Naive B cell (primary cell): Measurements from ENCODE around the gene ABCB6. TPM values are rescaled to one million over a fixed set of nuclear protein-coding genes. Genes with fewer than 3 reads are reported as not detected.

Experiments used
- ATAC-seq, 2 donors: fragments of 150-1000 bp; cut with Tn5 transposase; 2 replicates each; pipeline ENCODE4 v1.10.0; 2021; ENCODE audit warnings: low read depth in 2 of 2, mild to moderate bottlenecking in 2 of 2, moderate library complexity in 2 of 2
- DNase-seq: peaks from one replicate; pipeline ENCODE4 v3.0.0; 2022
- H3K27ac Mint-ChIP-seq, 6 donors: one replicate each; pipeline ENCODE4 v1.8.0; 2020 to 2022; ENCODE audit warnings: mild to moderate bottlenecking in 6 of 6, mixed read lengths in 6 of 6, moderate library complexity in 5 of 6, inconsistent platforms in 2 of 6
- H3K27me3 Mint-ChIP-seq, 3 donors: one replicate each; pipeline ENCODE4 v1.8.0; 2021 to 2022; ENCODE audit warnings: mixed read lengths in 3 of 3, mild to moderate bottlenecking in 1 of 3
- H3K36me3 Mint-ChIP-seq, 2 donors: one replicate each; pipeline ENCODE4 v1.8.0; 2020 to 2022; ENCODE audit warnings: mixed read lengths in 2 of 2, inconsistent platforms in 1 of 2, mild to moderate bottlenecking in 1 of 2
- H3K4me1 Mint-ChIP-seq, 3 donors: one replicate each; pipeline ENCODE4 v1.8.0; 2020 to 2022; ENCODE audit warnings: mixed read lengths in 3 of 3, inconsistent platforms in 1 of 3, mild to moderate bottlenecking in 1 of 3, moderate library complexity in 1 of 3
- H3K4me3 Mint-ChIP-seq, 8 donors: one replicate each; pipeline ENCODE4 v1.8.0; 2020 to 2022; ENCODE audit warnings: mild to moderate bottlenecking in 8 of 8, mixed read lengths in 8 of 8, moderate library complexity in 8 of 8, inconsistent platforms in 2 of 8
- H3K9me3 Mint-ChIP-seq, 7 donors: one replicate each; pipeline ENCODE4 v1.8.0; 2020 to 2022; ENCODE audit warnings: mixed read lengths in 7 of 7, mild to moderate bottlenecking in 5 of 7, inconsistent platforms in 2 of 7, moderate library complexity in 1 of 7
- polyA plus RNA-seq, 6 donors: library from polyadenylated mRNA; unstranded; fragments of 300-500 nt; fragmentation: Illumina TruSeq; gene quantifications; one replicate each; pipeline ENCODE4 v1.2.3, GENCODE V29; 2021; ENCODE audit warnings: low read depth in 6 of 6

Gene ABCB6
- polyA plus RNA-seq, 6 donors from 2014 or later = 2.1 to 6.4 (median 3.2) TPM; not detected in 1

DNA sequence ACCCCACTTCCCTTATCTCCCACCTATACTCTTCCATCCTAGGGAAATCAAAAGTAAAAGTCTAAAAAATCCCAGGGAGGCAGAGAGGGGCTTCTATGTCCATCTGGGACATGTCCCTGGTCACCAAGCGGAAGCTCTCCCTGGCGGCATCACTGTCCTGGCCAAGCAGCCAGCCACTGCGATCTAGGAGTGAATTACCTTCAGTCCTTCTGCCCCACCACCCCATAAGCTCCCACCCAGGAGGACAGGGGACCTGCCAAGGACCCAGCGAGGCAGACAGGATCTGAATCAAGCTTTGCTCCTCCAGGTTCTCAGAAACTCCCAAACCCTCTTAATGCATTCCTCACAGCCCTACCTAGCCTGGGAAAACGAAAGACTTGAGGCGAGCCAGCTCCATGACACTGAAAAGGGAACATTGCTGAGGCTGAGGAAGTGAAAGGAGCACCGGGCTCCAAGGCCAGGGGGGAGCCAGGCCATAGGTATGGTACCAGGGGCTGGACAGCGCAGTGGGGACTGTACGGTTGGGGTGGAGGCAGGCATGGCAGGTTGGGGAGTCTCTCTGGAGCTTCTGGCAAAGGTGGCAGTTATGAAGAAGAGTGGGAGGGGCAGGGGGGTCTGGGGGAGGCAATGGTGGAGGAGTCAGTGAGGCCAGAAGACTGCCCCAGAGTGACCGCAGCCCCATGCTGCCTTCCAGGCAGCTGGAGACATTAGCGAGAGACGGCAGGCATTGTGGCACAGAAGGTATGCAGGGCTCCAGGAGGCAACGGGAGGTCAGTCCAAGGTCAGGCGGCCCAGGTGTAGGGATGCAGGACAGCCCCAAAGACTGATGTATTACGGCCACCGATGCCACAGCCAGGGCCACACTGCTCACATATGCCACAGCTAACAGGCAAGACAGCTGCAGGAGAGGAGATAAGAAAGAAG, 46.3 kb downstream of the ABCB6 start:
- Mint-ChIP-seq H3K4me3 (peak overlapping the region in 1 of 8 donors; percentile 51), H3K27me3 (no peaks in the 10 kb centered on the region), H3K4me1 (peaks cover 36 to 45% (median 45%) of the 10 kb centered on the region in 3 donors), H3K9me3 (no peaks in the 10 kb centered on the region), H3K27ac (peak overlapping the region in 3 of 6 donors; percentile 20 to 83 (median 78)), H3K36me3 (peaks cover 7 to 20% of the 10 kb centered on the region in 2 donors)
- ATAC-seq (no peak), DNase-seq (no peak)

GRCh38 chr2:219171231-219171651, 47.5 kb downstream of the ABCB6 start:
- ATAC-seq (peak; percentile 37 to 44), DNase-seq (peak; percentile 36)
- Mint-ChIP-seq H3K36me3 (peaks cover 7 to 20% of the 10 kb centered on the region in 2 donors), H3K27ac (peak overlapping the region in 4 of 6 donors; percentile 34 to 87 (median 76)), H3K9me3 (no peaks in the 10 kb centered on the region), H3K27me3 (no peaks in the 10 kb centered on the region), H3K4me1 (peaks cover 31 to 41% (median 39%) of the 10 kb centered on the region in 3 donors), H3K4me3 (peak overlapping the region in 2 of 8 donors; percentile 37 to 68)

GRCh38 chr2:219169930-219170654, 48.7 kb downstream of the ABCB6 start, which contains the start of gene SLC23A3:
Gene SLC23A3 (minus strand): TSS chr2:219170029. CDS start chr2:219169984, 45 bp downstream.
- H3K27ac Mint-ChIP-seq = peak within 1 kb of the TSS in 3 of 6 donors; percentile 78 to 90 (median 82)
- DNase-seq (no peak), ATAC-seq (no peak)
- H3K36me3 Mint-ChIP-seq = peaks cover 7 to 20% of the 10 kb centered on the region in 2 donors
- H3K9me3 Mint-ChIP-seq = no peaks in the 10 kb centered on the region
- H3K4me1 Mint-ChIP-seq = peaks cover 30 to 32% (median 31%) of the 10 kb centered on the region in 3 donors
- H3K4me3 Mint-ChIP-seq = peak within 1 kb of the TSS in 1 of 8 donors; percentile 68
- no peaks in the 10 kb centered on the region for H3K27me3 Mint-ChIP-seq

DNA sequence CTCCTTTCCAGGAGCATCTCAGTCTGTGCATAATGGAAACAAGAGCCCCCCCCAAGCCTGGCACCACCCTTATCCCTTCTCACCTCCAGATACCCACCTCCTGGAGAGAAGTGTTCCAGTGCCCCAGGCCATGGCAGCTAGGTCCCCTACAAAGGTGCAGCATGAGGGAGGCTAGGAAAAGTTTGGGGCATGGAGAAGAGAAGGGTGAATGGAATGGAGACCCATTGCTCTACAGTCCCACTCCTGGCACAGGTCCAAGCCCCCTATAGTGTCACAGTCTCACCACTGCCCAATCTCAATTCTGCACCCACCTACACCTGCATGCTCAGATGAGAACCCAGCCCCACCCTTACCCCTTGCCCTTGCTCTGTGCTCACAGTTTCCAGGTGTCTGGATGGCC, 49.8 kb downstream of the ABCB6 start:
- Mint-ChIP-seq H3K27ac (peak overlapping the region in 1 of 6 donors; percentile 64), H3K27me3 (no peaks in the 10 kb centered on the region), H3K4me3 (no peak overlapping the region), H3K36me3 (peaks cover 0 to 11% of the 10 kb centered on the region in 2 donors), H3K9me3 (no peaks in the 10 kb centered on the region), H3K4me1 (peaks cover 19 to 23% (median 20%) of the 10 kb centered on the region in 3 donors)
- no peak for DNase-seq
- ATAC-seq = no peak

- Mint-ChIP-seq H3K4me3 (no peak overlapping the region), H3K4me1 (peaks cover 17 to 21% (median 18%) of the 10 kb centered on the region in 3 donors), H3K36me3 (peaks cover 0 to 7% of the 10 kb centered on the region in 2 donors), H3K27ac (peak overlapping the region in 1 of 6 donors; percentile 90), H3K27me3 (no peaks in the 10 kb centered on the region), H3K9me3 (no peaks in the 10 kb centered on the region)
- DNase-seq (no peak), ATAC-seq (no peak)
Observed at GRCh38 chr2:219168526-219168925, 50.2 kb downstream of the ABCB6 start.

- Mint-ChIP-seq H3K27me3 (no peaks in the 10 kb centered on the region), H3K4me1 (peaks cover 13 to 17% (median 17%) of the 10 kb centered on the region in 3 donors), H3K36me3 (peaks cover 0 to 7% of the 10 kb centered on the region in 2 donors), H3K4me3 (no peak overlapping the region), H3K27ac (peak overlapping the region in 2 of 6 donors; percentile 32 to 90), H3K9me3 (no peaks in the 10 kb centered on the region)
- DNase-seq (no peak), ATAC-seq (no peak)
Observed at GRCh38 chr2:219167997-219168396, 50.8 kb downstream of the ABCB6 start.

DNA sequence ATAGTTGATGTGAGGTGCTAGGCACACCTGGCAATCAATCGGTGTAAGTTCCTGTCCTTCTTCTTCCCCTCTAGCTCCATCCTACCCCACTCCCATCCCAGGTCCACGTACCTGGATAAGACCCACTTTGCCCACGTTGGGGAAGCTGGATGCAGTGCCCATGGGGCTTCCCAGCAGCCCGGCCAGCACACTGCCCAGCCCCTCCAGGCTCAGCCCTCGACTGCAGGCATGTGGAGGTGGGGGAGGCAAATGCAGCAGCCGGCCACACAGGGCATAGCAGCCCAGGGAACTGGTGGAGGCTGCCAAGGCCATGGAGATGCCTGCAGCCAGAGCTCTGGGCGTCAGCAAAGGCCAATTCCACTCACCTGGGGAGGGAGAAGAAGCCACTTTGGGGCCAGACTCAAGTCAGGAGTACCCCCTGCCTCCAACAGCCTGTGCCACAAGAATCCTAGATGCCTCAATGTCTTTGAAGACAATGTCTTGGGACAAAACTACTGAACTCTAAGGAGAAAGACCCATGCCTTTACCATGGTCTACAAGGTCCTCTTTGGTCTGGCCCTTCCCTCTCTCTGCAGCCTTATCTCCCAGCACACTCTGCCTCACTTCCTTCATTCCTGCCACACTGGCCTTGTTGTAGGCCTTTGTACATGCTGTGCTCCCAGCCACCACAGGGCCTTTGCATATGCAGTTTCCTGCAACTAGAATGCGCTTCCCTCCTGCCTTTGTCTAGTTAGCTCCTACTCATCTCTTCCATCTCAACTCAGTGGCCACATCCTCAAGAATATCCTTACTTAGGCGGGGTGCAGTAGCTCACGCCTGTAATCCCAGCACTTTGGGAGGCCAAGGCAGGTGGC, 53.5 kb downstream of the ABCB6 start:
- Mint-ChIP-seq H3K9me3 (no peaks in the 10 kb centered on the region), H3K4me1 (peaks cover 10 to 19% (median 14%) of the 10 kb centered on the region in 3 donors), H3K27ac (peak overlapping the region in 3 of 6 donors; percentile 20 to 91 (median 59)), H3K36me3 (no peaks in the 10 kb centered on the region), H3K27me3 (no peaks in the 10 kb centered on the region), H3K4me3 (no peak overlapping the region)
- ATAC-seq (no peak), DNase-seq (no peak)

- peak overlapping the region in 2 of 8 donors; percentile 10 to 33 for H3K4me3 Mint-ChIP-seq
- DNase-seq (no peak), ATAC-seq (no peak)
- no peaks in the 10 kb centered on the region for H3K27me3 Mint-ChIP-seq
- H3K4me1 Mint-ChIP-seq = peaks cover 16 to 22% (median 20%) of the 10 kb centered on the region in 3 donors
- no peaks in the 10 kb centered on the region for H3K9me3 Mint-ChIP-seq
- no peaks in the 10 kb centered on the region for H3K36me3 Mint-ChIP-seq
- H3K27ac Mint-ChIP-seq = peak overlapping the region in 2 of 6 donors; percentile 56 to 83
Observed at GRCh38 chr2:219163156-219163555, 55.6 kb downstream of the ABCB6 start.

DNA sequence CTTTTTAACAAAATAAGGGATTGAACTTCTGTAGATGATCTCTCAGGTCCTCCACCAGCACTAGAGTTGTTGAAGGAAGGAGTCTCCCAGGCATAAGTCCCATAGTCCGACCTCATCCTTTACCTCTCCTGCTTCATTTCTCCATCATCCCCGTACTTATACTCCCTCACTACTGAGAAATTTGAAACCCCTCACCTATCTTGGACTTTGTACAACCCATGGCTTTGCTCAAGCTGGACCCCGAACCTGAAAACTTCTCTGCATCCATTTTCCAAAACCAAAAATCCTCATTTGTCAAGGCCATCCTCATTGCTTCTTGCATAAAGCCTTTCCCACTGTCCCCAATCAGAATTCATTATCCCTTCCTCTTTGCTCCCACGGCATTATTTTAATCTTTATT, 57.7 kb downstream of the ABCB6 start:
- ATAC-seq (no peak), DNase-seq (no peak)
- no peaks in the 10 kb centered on the region for H3K27me3 Mint-ChIP-seq
- peaks cover 16 to 21% (median 20%) of the 10 kb centered on the region in 3 donors for H3K4me1 Mint-ChIP-seq
- no peaks in the 10 kb centered on the region for H3K9me3 Mint-ChIP-seq
- peaks cover 4 to 13% of the 10 kb centered on the region in 2 donors for H3K36me3 Mint-ChIP-seq
- peak overlapping the region; percentile 83 to 99 (median 96) for H3K4me3 Mint-ChIP-seq
- peak overlapping the region; percentile 89 to 98 (median 96) for H3K27ac Mint-ChIP-seq

DNA sequence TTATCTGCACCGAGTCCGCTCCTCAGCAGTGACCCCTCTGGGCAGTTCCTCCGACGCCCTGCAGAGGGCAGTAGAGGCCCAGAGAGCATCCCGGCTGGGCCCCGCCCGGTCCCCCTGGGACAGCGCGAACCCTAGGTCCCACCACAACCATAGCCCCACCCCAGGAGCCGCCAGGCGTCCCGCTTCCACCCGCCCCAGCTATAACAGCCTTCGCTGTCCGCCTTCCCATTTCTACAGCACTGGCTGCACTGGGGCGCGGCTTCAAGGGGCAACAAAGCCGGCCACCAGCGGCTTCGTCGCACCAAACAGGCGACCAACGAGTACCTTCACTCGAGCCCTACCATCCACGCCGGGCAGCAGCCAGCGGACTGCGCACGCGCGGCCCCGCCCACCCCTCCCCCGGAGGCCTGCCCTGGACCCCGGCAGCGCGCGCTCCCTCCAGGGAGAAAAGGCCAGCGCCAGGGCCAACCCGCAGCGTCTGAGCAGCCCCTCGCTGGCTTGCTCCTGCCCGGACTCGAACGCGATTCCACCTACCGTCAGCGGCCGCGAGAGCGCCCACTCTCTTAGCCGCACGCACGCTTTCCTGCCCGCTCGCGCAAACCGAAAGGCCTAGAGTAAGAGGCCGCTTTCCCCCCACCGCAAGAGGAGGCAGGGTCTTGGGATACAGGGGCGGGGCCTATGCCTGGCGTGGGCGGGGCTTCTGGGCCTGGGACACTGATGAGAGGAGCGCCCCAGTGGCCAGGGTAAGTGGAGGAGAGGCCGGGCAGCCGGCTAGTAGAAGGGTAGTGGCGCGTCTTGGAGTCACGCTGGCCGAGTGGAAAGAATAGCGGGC, 58.4 kb downstream of the ABCB6 start, which contains the start of gene NHEJ1:
Gene NHEJ1, minus strand, starts transcription at position 630 of the 832 bp plus-strand sequence. CDS start 2,453 bp downstream, outside the sequence.
- Mint-ChIP-seq H3K4me1 (peaks cover 16 to 21% (median 20%) of the 10 kb centered on the region in 3 donors), H3K27me3 (no peaks in the 10 kb centered on the region), H3K9me3 (no peaks in the 10 kb centered on the region), H3K27ac (peak within 1 kb of the TSS; percentile 89 to 98 (median 96)), H3K36me3 (peaks cover 4 to 13% of the 10 kb centered on the region in 2 donors), H3K4me3 (peak within 1 kb of the TSS; percentile 83 to 99 (median 96))
- DNase-seq = peak; percentile 94
- ATAC-seq = peak; percentile 82 to 85
